ENCODE results near the gene SAT2.
"Not testable (repeated sequence)": the region's sequence is repeated elsewhere in the genome, so short reads cannot be mapped to it uniquely, and the experiment has no call there.

The SAT2 gene

DNA sequence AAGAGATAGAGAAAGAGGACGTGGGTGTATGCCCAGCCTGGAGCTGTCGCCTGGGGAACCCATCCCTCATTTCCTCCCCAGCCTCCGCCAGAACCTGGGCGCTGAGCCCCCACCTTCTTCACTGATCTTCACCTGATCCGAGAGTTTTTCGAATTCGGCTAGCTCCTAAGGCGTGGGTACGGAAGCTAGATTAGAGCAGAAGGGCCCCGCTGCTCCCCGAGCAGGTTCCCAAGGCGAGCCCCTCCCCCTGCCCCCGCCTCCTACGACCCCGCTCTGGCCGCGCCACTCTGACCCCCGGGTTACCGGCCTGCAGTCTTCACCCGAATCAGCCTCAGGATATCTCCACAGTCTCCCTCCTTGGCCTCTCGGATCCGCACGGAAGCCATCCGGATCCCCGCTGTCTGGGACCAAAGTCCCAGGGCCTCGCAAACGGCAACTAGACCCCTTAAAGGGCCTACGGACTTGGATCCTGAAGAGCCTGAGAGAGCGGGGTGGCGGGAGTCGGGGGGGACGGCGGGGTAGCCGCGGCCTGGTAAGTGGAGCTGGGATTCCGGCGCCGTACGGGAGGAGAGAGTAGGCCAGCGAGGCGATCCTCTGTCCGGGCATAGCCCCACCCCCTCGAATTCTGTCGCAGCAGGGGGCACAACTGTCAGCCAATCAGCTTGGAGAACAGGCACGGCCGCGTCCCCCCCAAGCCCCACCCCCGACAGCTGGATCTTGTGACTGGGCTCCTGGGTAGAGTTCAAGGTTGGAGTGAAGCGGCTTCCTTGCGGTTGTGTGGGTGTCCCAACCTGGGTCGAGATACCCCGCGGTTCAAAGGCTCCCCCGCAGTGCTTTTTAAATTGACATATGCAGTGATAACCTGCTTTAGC is at the start of gene SAT2:
Gene SAT2, minus strand, starts transcription at position 572 of the 872 bp plus-strand sequence. Its CDS starts 186 bp downstream, at position 386.
- no peak for DNase-seq (ENCODE audit: low read depth)

DNA sequence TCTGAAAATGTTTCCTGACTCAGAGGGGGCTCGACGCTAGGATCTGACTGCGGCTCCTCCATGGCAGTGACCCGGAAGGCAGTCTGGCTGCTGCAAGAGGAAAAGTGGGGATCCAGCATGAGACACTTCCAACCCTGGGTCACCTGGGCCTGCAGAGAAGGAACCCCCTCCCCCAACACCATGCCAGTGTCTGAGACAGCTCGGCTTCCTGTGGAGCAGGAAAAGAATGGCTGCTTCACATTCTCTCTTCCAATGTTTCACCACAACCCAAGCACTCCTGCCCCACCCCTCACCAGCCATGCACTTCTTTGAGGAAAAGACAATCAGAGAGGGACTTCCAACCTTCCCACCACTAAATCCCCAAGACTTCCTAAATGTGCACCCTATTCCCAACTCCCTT is 48.9 kb upstream of the SAT2 start:
- no peak for DNase-seq (ENCODE audit: low read depth)

- no peak for DNase-seq (ENCODE audit: low read depth)
Observed at GRCh38 chr17:7674934-7675333, 47.3 kb upstream of the SAT2 start.

- DNase-seq (ENCODE audit: low read depth): no peak
Observed at GRCh38 chr17:7673239-7673638, 45.6 kb upstream of the SAT2 start.

DNA sequence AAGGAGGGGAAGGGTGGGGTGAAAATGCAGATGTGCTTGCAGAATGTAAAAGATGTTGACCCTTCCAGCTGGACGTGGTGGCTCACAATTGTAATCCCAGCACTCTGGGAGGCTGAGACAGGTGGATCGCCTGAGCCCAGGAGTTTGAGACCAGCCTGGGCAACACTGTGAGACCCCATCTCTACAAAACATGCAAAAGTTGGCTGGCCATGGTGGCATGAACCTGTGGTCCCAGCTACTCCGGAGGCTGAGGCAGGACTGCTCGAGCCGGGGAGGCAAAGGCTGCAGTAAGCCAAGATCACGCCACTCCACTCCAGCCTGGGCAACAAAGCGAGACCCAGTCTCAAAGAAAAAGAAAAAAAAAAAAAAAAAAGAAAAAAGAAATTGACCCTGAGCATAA is 40.9 kb upstream of the SAT2 start:
- no peak for DNase-seq (ENCODE audit: low read depth)

- no peak for DNase-seq (ENCODE audit: low read depth)
Observed at GRCh38 chr17:7667656-7668406, 40.2 kb upstream of the SAT2 start.

GRCh38 chr17:7656958-7657609 is 29.5 kb upstream of the SAT2 start:
- no peak for DNase-seq (ENCODE audit: low read depth)

DNA sequence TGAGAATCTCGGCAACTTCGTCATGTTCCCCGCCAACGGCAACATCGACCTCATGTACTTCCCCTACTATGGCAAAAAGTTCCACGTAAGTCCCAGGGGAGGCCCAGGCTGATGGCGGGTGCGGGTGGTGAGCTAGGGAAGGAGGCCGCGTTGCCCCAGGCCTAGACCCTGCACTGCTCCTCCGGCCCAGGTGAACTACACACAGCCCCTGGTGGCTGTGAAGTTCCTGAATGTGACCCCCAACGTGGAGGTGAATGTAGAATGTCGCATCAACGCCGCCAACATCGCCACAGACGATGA is 27.9 kb upstream of the SAT2 start:
- DNase-seq (ENCODE audit: low read depth): no peak

DNA sequence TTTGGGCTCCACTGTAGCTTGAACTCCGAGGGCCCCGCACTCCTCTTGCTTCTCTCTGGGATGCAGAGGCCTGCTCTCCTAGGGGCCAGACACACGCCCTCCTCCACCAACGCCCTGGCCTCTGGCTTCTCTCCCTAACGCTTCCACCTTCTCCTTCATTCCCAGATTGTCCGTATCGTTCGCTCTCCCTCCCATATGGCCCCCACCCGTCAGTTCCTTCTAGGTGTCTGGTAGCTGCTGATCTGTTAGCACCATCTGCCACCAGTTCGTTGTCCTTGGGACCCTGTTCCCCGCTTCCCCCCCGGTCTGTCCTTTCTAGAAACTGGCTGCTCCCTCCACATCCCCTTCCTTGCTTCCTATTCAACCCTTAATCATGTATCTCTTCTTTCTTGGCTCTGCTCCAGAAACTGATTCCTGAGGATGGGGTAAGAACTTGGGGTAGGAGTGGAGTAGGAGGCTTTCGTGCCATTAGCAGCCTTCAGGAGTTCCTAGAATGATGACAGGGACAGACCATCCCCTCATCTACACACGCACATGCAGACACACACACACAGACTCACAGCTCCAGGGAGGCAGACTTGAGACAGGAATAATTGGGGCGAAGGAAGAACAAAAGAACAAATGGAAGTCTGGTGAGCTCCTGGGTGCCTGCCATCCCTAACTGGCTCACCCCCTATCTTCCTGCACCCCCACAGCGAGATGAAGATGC is 27.4 kb upstream of the SAT2 start:
- no peak for DNase-seq (ENCODE audit: low read depth)

DNA sequence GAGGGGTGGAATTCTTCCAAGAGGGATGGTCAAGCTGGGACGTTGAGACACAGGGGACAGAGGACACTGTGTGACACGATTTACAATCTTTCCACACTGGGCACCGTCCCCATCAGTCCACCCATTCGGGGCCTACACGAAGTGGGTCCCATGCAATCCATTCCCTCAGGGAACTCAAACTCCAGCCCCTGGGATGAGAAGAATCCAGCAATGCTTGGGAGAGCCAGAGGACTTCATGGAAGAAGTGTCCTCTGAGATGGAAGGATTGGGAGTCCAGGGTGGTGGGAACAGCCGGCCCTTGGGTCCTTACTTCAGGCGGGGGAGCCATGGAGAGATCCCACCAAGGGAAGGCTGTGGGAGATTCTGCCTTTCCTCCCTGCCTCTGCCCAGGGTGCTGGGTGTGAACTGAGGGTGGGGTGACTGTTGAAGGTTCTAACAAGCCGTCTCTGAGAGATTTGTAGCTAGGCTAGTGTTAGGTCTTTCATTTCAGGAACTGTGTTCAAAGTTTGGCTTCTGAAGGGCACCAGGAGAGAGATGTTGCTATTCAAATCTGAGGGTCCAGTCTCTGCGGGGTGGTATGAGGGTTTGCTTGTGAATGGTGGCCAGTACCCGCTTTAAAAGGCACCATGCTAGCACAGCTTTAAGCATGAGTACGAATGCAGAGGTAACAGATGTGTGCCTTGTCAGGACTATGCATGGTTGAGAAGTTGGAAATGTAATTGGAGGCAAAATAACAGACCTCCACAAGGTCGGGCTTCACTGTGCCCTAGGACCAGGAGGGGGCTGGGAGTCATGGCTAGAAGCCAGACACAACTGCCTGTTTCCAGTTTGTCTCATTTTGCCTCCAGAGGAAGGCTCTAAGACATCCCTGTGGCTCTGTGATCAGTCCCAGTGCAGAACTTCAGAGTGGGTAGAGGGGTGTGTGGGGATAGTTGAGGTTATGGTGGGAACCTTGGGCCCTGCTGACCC is 25.1 kb upstream of the SAT2 start:
- no peak for DNase-seq (ENCODE audit: low read depth)

- DNase-seq (ENCODE audit: low read depth): no peak
Observed at GRCh38 chr17:7651665-7652387, 24.2 kb upstream of the SAT2 start.

- no peak for DNase-seq (ENCODE audit: low read depth)
Observed at GRCh38 chr17:7651097-7651664, 23.6 kb upstream of the SAT2 start.

- DNase-seq (ENCODE audit: low read depth): no peak
Observed at GRCh38 chr17:7650509-7651096, 23.0 kb upstream of the SAT2 start, which contains the start of gene ATP1B2. Gene ATP1B2, plus strand, starts transcription at chr17:7650926. Its CDS starts 593 bp downstream, at chr17:7651519.

DNA sequence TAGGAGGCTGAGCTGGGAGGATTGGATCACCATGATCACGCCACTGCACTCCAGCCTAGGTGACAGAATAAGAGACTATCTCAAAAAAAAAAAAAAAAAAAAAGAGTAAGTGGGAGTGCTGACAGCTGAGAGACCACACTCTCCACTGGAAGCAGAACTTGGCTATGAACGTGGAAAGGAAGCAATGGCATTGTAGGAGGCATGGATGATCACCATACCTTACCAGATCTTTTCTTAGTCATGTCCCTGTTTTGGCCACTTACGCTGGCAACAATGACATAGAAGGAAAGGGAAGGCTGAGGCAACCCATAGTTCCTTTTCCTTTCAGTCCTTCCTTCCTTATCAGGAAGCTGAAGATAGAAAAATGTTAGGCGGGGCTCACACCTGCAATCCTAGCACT is 19.4 kb upstream of the SAT2 start:
- no peak for DNase-seq (ENCODE audit: low read depth)

DNA sequence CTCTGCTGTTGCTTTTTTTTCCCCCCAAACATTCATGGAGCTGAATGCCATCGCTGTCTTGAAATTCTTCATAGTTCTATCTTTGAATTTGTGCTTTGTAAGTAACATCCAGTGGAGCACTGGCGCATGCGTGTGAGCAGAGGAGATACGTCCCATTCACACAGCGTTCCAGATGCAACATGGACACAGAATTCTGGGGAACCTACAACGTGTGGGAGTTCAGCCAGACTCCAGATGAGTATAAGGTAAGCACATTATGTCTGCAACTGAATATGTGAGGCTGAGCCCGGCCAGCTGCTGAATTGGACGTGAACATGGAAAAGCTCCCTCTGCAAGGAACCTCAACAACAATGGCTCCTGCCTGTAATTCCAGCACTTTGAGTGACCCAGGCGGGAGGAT is 18.8 kb upstream of the SAT2 start:
- no peak for DNase-seq (ENCODE audit: low read depth)

- no peak for DNase-seq (ENCODE audit: low read depth)
Observed at GRCh38 chr17:7644775-7645174, 17.2 kb upstream of the SAT2 start.

DNA sequence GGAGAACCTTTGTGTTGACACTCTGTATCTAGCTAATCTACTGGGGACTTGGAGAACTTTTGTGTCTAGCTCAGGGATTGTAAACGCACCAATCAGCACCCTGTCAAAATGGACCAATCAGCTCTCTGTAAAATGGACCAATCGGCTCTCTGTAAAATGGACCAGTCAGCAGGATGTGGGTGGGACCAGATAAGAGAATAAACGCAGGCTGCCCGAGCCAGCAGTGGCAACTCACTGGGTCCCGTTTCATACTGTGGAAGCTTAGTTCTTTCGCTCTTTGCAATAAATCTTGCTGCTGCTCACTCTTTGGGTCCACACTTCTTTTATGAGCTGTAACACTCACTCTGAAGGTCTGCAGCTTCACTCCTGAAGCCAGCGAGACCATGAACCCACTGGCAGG is 14.0 kb upstream of the SAT2 start:
- DNase-seq (ENCODE audit: low read depth): not testable (repeated sequence)

DNA sequence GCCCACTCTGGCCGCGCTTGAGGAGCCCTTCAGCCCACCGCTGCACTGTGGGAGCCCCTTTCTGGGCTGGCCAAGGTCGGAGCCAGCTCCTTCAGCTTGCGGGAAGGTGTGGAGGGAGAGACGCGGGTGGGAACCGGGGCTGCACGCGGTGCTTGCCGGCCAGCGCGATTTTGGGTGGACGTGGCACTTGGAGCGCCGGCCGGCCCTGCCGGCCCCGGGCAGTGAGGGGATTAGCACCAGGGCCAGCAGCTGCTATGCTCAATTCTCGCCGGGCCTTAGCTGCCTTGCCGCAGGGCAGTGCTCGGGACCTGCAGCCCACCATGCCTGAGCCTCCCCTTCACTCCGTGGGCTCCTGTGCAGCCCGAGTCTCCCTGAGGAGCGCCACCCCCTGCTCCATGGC is 13.2 kb upstream of the SAT2 start:
- no peak for DNase-seq (ENCODE audit: low read depth)

- DNase-seq (ENCODE audit: low read depth): no peak
Observed at GRCh38 chr17:7636163-7636562, 8.5 kb upstream of the SAT2 start.

GRCh38 chr17:7634384-7634783 is 6.8 kb upstream of the SAT2 start:
- no peak for DNase-seq (ENCODE audit: low read depth)
